OCI-M2 (cell line): ENCODE results near the gene RSBN1L.
"Not testable (repeated sequence)": the region's sequence is repeated elsewhere in the genome, so short reads cannot be mapped to it uniquely, and the experiment has no call there.

ENCODE experiments used
- DNase-seq: peaks from one replicate; lab custom pipeline; 2025; ENCODE audit not compliant: unreplicated experiment; lab: John Stamatoyannopoulos, UW

Gene RSBN1L

GRCh38 chr7:77687100-77687746 is 9.0 kb upstream of the RSBN1L start:
- DNase-seq: no peak

- no peak for DNase-seq
These were observed 8.5 kb upstream of the RSBN1L start for GRCh38 chr7:77687747-77688144.

DNA sequence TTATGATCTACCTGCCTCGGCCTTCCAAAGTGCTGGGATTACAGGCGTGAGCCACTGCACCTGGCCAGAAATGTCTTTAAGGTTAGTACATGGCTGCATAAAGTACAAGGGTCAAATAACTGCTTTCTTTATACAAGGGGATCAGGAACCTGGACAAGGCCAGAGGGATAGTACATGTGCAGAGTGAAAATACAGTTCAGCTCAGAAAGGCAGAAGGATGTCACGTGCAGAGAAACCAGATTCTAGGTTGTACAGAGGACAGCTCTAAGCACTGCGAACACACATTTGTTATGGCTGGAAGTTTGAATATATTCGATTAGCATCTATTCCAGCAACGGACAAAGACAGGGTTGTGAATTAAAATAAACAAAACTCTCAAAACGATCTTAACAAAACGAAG is 6.0 kb upstream of the RSBN1L start:
- DNase-seq: no peak

- no peak for DNase-seq
These were observed 4.3 kb upstream of the RSBN1L start for GRCh38 chr7:77691892-77692491.

DNA sequence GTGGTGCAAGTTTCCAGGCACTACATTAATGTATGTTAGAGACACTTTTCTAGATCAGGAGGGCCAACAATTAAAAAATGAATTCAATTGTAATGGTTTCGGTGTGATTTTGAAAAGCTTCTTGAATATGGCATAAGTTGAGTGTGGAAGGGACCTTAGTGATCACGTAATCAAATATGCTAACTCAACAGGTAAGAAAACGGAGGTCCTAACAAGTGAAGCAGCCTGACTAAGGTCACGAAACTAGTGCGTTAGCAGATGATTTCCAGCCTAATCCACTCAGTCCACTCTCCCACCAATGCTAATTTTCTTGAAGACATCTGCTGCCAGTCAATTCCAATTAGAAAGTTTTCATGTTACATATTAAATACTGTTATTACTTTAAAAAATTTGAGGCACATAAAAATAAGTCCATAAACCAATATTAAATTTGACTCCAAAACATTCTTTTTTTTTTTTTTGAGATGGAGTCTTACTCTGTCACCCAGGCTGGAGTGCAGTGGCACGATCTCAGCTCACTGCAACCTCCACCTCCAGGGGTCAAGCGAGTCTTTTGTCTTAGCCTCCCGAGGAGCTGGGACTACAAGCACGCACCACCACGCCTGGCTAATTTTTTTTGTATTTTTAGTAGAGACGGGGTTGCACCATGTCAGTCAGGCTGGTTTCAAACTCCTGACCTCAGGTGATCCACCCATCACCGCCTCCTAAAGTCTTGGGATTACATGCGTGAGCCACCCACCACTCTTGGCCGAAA is 2.3 kb upstream of the RSBN1L start:
- no peak for DNase-seq

DNA sequence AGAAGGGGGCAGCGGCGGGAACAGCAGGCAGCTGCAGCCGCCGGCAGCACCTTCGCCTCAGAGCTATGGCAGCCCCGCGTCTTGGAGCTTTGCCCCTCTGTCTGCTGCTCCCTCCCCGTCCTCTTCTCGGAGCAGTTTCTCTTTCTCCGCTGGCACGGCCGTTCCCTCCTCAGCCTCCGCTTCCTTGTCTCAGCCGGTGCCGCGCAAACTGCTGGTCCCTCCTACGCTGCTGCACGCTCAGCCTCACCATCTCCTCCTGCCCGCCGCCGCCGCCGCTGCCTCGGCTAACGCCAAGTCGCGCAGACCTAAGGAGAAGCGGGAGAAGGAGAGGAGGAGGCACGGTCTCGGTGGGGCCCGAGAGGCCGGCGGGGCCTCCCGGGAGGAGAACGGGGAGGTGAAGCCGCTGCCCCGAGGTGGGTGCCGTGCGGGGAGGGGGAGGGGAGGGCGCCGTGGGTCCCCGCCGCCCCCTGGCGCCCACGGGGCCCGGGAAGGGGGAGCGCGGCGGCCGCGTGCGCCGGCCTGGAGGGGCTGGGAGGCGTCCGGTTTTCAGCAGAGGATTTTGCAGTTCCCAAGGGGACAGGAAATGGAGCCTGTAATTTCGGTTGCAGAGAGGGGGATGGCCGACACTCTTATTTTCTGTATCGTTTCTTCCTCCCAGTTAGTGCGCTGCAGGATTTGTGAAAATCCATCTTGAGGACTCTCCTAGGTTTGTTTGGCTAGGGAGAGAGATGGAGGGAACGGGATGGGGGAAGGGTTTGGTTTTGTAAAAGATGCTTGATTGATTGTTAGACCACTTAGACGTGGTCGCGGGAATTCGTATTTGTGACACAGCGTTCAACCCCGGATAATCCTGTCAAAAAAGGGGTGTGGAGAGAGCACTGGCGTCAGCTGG is 630 bp downstream of the RSBN1L start:
- no peak for DNase-seq

- DNase-seq: no peak
These were observed 1.2 kb downstream of the RSBN1L start for GRCh38 chr7:77697535-77697831.

- DNase-seq: no peak
These were observed 1.9 kb downstream of the RSBN1L start for GRCh38 chr7:77698042-77698625.

- no peak for DNase-seq
These were observed 2.8 kb downstream of the RSBN1L start for GRCh38 chr7:77699056-77699455.

GRCh38 chr7:77702513-77702912 is 6.3 kb downstream of the RSBN1L start:
- DNase-seq: no peak

DNA sequence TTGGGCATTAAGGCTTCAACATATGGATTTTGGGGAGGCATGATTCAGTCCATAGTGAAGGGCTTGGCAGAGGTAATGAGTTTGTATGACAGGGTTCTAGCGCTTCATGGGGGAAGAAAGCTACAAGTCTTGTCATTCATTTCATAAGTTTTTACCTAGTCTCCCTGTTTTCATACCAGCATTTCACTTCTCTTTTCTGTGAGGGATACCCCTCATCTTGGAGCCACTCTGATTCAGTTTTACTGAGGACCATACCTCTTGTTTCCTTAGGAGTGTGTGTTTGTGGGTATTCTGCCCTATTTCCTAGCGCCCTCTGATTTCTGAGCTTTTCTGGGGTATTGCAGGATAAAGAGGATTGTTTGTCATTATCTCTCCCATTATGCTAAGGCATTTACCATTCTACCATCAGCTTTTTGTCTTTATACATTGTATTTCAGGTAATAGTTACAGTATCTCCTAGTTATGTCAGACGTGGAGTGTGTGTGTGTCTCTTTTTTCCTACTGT is 6.8 kb downstream of the RSBN1L start:
- DNase-seq: no peak

GRCh38 chr7:77703669-77704068 is 7.4 kb downstream of the RSBN1L start:
- DNase-seq: not testable (repeated sequence)

- no peak for DNase-seq
These were observed 11.3 kb downstream of the RSBN1L start for GRCh38 chr7:77707504-77707992.

DNA sequence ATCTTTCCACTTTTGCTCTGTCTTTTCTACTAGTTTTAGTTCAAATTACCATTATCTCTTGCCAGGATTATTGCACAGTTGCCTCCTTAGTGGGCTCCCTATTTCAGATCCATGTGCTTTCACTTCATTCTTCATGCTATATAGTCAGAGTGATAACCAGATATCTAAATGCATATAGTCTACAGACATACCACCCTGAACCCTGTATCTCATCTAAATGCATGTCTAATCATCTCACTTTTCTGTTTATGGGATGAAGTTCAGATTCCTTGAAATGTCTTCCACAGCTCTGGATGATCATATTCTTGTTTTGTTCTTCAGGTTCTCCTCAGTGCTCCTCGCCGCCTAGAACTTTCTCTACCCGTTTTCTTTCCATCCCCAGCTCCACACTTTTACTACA is 13.8 kb downstream of the RSBN1L start:
- no peak for DNase-seq

- no peak for DNase-seq
These were observed 14.6 kb downstream of the RSBN1L start for GRCh38 chr7:77710861-77711260.

- no peak for DNase-seq
These were observed 17.9 kb downstream of the RSBN1L start for GRCh38 chr7:77714195-77714594.

DNA sequence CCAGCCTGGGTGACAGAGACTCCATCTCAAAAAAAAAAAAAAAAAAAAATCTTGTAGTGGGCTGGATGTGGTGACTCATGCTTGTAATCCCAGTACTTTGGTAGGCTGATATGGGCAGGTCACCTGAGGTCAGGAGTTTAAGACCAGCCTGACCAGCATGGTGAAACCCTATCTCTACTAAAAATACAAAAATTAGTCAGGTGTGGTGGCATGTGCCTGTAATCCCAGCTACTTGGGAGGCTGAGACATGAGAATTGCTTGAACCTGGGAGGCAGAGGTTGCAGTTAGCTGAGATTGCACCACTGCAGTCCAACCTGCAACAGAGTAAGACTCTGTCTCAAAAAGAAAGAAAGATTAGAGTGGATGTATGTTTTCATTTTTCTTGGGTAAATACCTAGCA is 18.7 kb downstream of the RSBN1L start:
- DNase-seq: not testable (repeated sequence)

- no peak for DNase-seq
These were observed 20.5 kb downstream of the RSBN1L start for GRCh38 chr7:77716804-77717203.

- not testable (repeated sequence) for DNase-seq
These were observed 21.3 kb downstream of the RSBN1L start for GRCh38 chr7:77717566-77717965.

DNA sequence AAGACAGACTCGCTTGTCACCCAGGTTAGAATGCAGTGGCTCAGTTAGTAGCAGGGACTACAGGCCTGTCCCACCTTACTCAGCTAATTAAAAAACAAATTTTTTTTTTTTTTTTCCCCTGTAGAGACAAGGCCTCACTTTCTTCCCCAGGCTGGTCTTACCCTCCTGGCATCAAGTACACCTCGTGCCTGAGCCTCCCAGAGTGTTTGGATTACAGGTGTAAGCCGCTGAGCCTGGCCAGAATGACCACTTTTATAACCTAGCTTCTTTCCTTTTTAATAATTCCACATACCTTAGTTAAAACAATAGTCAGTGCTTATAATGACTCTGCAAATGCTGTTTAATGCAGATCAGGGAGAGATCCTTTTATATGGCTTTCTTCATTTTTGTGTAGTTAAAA is 31.3 kb downstream of the RSBN1L start:
- no peak for DNase-seq
